B cell (primary cell): ENCODE results near the gene NDUFAF5.

Source experiments
- CTCF ChIP-seq: fragments of 200-600 bp; IDR thresholded peaks from one replicate; pipeline ENCODE4 v1.8.0; 2022; ENCODE audit warnings: antibody characterized with exemption, mild to moderate bottlenecking
- EZH2 ChIP-seq: IDR thresholded peaks from 2 replicates; pipeline ENCODE4 v1.6.1; 2012; ENCODE audit warnings: borderline replicate concordance, low read depth, mild to moderate bottlenecking, moderate library complexity, low read length; ENCODE audit not compliant: insufficient read depth, poor library complexity, severe bottlenecking

GRCh38 chr20:13809855-13810254, 25.0 kb downstream of the NDUFAF5 start:
- TF ChIP-seq CTCF (no peak), EZH2 (no peak)
